Measurements from ENCODE around the gene PINLYP.

PINLYP gene

GRCh38 chr19:43607238-43608205, 31.9 kb downstream of the PINLYP start:
- no peak for DNase-seq

- no peak for DNase-seq
Measured at GRCh38 chr19:43609872-43610271, 34.3 kb downstream of the PINLYP start.

GRCh38 chr19:43610493-43610892, 34.9 kb downstream of the PINLYP start:
- DNase-seq: no peak

- DNase-seq: no peak
Measured at GRCh38 chr19:43611788-43612187, 36.2 kb downstream of the PINLYP start, which contains the start of gene SRRM5. SRRM5 (plus strand) TSS chr19:43612088; CDS start chr19:43612122, 34 bp downstream.

- no peak for DNase-seq
Measured at GRCh38 chr19:43612374-43612773, 36.8 kb downstream of the PINLYP start.

- no peak for DNase-seq
Measured at GRCh38 chr19:43616306-43616705, 40.7 kb downstream of the PINLYP start.

GRCh38 chr19:43616954-43617353, 41.4 kb downstream of the PINLYP start:
- no peak for DNase-seq

- DNase-seq: peak; percentile 31
Measured at GRCh38 chr19:43618921-43619261, 43.3 kb downstream of the PINLYP start.

GRCh38 chr19:43619262-43620060, 43.9 kb downstream of the PINLYP start, which contains the start of gene ZNF428:
ZNF428 (minus strand) TSS chr19:43619629; CDS start chr19:43614304, 5,325 bp downstream.
- DNase-seq: peak; percentile 89

- DNase-seq: no peak
Measured at GRCh38 chr19:43620061-43621001, 44.7 kb downstream of the PINLYP start.

GRCh38 chr19:43622070-43622469, 46.5 kb downstream of the PINLYP start:
- no peak for DNase-seq

- DNase-seq: no peak
Measured at GRCh38 chr19:43622956-43623355, 47.4 kb downstream of the PINLYP start.

- DNase-seq: no peak
Measured at GRCh38 chr19:43623889-43624670, 48.5 kb downstream of the PINLYP start.

- DNase-seq: peak; percentile 8
Measured at GRCh38 chr19:43624933-43625332, 49.3 kb downstream of the PINLYP start.

- DNase-seq: no peak
Measured at GRCh38 chr19:43625918-43626579, 50.4 kb downstream of the PINLYP start.

- no peak for DNase-seq
Measured at GRCh38 chr19:43626838-43627237, 51.2 kb downstream of the PINLYP start.

- no peak for DNase-seq
Measured at GRCh38 chr19:43628646-43629326, 53.2 kb downstream of the PINLYP start.

- no peak for DNase-seq
Measured at GRCh38 chr19:43631491-43631890, 55.9 kb downstream of the PINLYP start.
